COLO829 (cell line): ENCODE results near the gene SMYD3.
"Not testable (repeated sequence)": the region's sequence is repeated elsewhere in the genome, so short reads cannot be mapped to it uniquely, and the experiment has no call there.

Source experiments
- DNase-seq: peaks from one replicate; pipeline ENCODE4 v3.0.0; 2012; ENCODE audit warnings: low spot score

Gene SMYD3

GRCh38 chr1:245715291-245715701 is 791.8 kb downstream of the SMYD3 start:
- DNase-seq = no peak

DNA sequence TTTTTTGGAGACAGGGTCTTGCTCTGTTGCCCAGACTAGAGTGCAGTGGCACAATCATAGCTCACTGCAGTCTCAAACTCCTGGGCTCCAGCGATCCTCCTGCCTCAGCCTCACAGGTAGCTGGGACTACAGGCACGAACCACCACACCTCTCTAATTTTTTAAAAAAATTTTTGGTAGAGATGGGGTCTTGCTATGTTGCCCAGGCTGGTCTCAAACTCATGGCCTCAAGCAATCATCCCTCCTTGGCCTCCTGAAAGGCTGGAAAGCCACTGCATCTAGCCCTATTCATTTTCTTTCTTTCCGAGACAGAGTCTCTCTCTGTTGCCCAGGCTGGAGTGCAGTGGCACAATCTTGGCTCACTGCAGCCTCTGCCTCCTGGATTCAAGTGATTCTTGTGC is 793.1 kb downstream of the SMYD3 start:
- not testable (repeated sequence) for DNase-seq

GRCh38 chr1:245710961-245711903 is 795.8 kb downstream of the SMYD3 start:
- DNase-seq = no peak

DNA sequence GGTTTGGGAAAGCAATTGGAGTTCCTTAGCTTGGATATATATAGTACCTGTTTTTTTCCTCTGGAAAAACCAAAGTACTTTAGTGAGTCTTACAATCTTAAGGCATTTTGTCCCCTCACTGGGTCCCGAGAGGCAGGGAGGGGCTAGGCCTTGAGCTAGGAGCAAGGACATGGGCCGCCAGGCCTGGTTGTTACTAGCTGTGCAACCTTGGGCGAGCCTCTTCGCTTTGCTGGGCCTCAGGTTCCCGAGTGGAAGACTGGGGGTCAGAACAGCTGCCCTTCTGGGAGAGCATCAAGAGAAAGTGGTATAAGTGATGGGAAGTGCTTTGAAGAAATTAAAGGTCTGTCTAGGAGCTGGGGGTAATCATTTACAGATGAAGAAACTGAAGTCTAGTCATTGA is 799.1 kb downstream of the SMYD3 start:
- DNase-seq = no peak

- no peak for DNase-seq
Measured at GRCh38 chr1:245704765-245705164, 802.3 kb downstream of the SMYD3 start.

- no peak for DNase-seq
Measured at GRCh38 chr1:245704341-245704740, 802.7 kb downstream of the SMYD3 start.

DNA sequence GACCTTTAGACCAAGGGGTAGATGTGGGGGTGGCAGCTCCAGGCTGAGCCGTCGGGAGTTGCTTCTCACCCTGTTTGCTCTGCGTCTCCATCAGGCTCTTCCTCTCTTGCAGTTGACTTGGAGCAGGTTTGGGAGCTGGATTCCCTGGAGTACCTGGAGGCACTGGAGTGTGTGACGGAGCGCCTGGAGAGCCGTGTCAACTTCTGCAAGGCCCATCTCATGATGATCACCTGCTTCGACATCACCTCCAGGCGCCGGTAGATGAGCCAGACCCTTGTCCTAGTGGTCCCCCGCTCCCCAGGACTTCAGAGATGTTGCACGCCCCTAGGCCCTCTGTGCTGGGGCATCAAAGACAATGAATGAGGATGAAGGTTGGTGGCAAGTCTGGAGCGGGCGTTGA is 804.7 kb downstream of the SMYD3 start:
- no peak for DNase-seq

DNA sequence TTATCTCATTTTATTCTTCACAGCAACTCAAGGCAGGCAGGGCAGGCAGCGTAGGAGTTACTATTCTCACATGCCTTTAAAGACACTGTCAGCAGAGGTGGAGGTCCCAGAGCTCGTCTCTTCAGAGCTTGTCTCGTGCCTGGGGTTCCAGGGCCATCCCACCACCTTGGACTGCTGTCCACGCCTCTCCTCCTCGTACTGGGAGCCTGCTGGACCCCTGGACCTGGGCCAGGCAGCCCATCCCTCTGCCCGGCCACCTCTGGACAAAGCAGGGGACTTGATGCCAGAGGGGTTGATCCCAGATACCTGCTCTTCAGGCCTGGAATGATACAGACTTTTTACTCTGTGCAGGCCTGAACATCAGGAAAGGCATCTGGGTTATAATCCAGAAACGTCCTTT is 805.4 kb downstream of the SMYD3 start:
- DNase-seq = no peak

DNA sequence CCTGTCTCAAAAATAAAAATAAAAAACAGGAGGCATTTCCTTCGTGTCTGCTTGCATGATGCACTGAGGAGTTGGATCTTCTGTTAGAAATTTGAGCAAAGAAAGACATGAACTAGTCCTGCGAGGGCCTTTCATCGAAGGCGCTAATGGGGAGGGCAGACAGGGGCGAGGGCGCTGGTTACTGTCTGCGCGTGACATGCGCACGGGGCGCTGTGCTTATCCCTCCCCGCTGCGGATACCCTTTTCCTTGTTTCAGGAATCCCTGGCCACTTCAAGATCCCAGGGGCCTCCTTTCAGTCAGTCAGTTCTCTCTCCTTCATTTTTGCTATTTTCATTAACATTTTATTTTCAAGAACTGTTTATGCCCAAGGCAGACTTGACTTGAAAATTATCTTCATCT is 806.4 kb downstream of the SMYD3 start:
- DNase-seq = no peak
